SH-SY5Y (cell line): ENCODE results near the gene IFT52.

Source experiments
- GATA2 ChIP-seq: IDR thresholded peaks from 2 replicates; pipeline ENCODE4 v1.6.1; 2011; ENCODE audit warnings: mild to moderate bottlenecking, low read depth, low read length
- GATA3 ChIP-seq: IDR thresholded peaks from 2 replicates; pipeline ENCODE4 v1.6.1; 2011; ENCODE audit warnings: low read depth, mild to moderate bottlenecking, low read length, moderate library complexity

DNA sequence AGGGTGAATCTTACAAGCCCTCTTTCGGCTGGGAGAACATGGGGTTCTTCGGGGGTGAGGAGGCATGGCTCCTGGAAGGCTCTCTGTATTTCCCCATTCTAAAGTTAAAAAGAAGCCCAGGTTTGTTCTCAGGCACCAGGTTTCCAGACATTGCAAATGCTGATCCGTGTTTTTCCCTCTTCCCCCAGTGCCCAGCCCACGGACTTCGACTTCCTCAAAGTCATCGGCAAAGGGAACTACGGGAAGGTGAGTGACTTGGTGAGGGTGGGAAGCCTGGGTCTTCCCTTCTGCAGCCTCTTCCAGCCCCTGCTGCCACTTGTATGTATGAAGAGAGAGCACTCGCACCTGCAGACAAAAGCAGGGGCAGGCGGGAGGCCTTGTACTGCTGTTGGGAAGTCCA, 23.3 kb upstream of the IFT52 start:
- no peak for TF ChIP-seq GATA2
- no peak for TF ChIP-seq GATA3
